SJCRH30 (cell line): ENCODE measurements around the gene AP5Z1. TPM values are rescaled to one million over a fixed set of nuclear protein-coding genes. Genes with fewer than 3 reads are reported as not detected.
A peak's percentile ranks its signal among the peaks of the same experiment; 100 is the strongest.
"Not testable (repeated sequence)": the region's sequence is repeated elsewhere in the genome, so short reads cannot be mapped to it uniquely, and the experiment has no call there.

Source experiments
- DNase-seq, 2 experiments: peaks; one replicate each; pipeline ENCODE4 v3.0.0-alpha.2; 2015 to 2020
- H3K27ac ChIP-seq: fragments of 250-450 bp; sonication (Bioruptor Pico); 2 replicates; pipeline ENCODE4 v1.5.1; 2020; ENCODE audit warnings: mild to moderate bottlenecking, moderate library complexity
- H3K27me3 ChIP-seq: fragments of 250-450 bp; sonication (Bioruptor Pico); 2 replicates; pipeline ENCODE4 v1.5.1; 2020; ENCODE audit warnings: mild to moderate bottlenecking, moderate library complexity
- H3K36me3 ChIP-seq: fragments of 250-450 bp; sonication (Bioruptor Pico); 2 replicates; pipeline ENCODE4 v1.5.1; 2020; ENCODE audit warnings: mild to moderate bottlenecking, moderate library complexity
- H3K4me1 ChIP-seq: fragments of 250-450 bp; sonication (Bioruptor Pico); 2 replicates; pipeline ENCODE4 v1.5.1; 2020; ENCODE audit warnings: mild to moderate bottlenecking, moderate library complexity
- H3K4me3 ChIP-seq: fragments of 250-450 bp; sonication (Bioruptor Pico); 2 replicates; pipeline ENCODE4 v1.5.1; 2020; ENCODE audit warnings: mild to moderate bottlenecking, moderate library complexity
- H3K9me3 ChIP-seq: fragments of 250-450 bp; sonication (Bioruptor Pico); replicated peaks from 2 replicates; pipeline ENCODE4 v1.5.1; 2020; ENCODE audit warnings: mild to moderate bottlenecking, moderate library complexity
- total RNA-seq: library from RNA; depleted of rRNA; stranded (reverse); fragments of >200 nt; shearing (Covaris generic); gene quantifications from 2 replicates; pipeline ENCODE4 v1.2.3, GENCODE V29; 2014

The AP5Z1 gene
- total RNA-seq, 1 experiment from 2014 or later: 13.6 TPM

GRCh38 chr7:4794171-4794570, 18.7 kb downstream of the AP5Z1 start:
- H3K27me3 ChIP-seq, H3K4me3 ChIP-seq, H3K27ac ChIP-seq, H3K9me3 ChIP-seq, H3K4me1 ChIP-seq, DNase-seq: not testable (repeated sequence)
- H3K36me3 ChIP-seq: peaks cover 12% of the 10 kb centered on the region

- Histone ChIP-seq H3K27me3 (no peaks in the 10 kb centered on the region), H3K27ac (no peak overlapping the region)
- DNase-seq: no peak
Measured at GRCh38 chr7:4794591-4795350, 19.3 kb downstream of the AP5Z1 start.

GRCh38 chr7:4796453-4796852, 21.0 kb downstream of the AP5Z1 start:
- H3K27ac ChIP-seq: no peak overlapping the region
- no peak for DNase-seq
- peaks cover 5% of the 10 kb centered on the region for H3K36me3 ChIP-seq
- H3K27me3 ChIP-seq: no peaks in the 10 kb centered on the region
- no peaks in the 10 kb centered on the region for H3K4me1 ChIP-seq
- no peak overlapping the region for H3K4me3 ChIP-seq
- H3K9me3 ChIP-seq: no peaks in the 10 kb centered on the region

More at GRCh38 chr7:4794591-4795350, 19.3 kb downstream of the AP5Z1 start:
- Histone ChIP-seq H3K4me1 (no peaks in the 10 kb centered on the region), H3K4me3 (no peak overlapping the region), H3K9me3 (no peaks in the 10 kb centered on the region), H3K36me3 (peaks cover 12% of the 10 kb centered on the region)

GRCh38 chr7:4797858-4798705, 22.7 kb downstream of the AP5Z1 start:
- peak; percentile 47 to 74 for DNase-seq
- Histone ChIP-seq H3K36me3 (no peaks in the 10 kb centered on the region), H3K9me3 (no peaks in the 10 kb centered on the region), H3K4me1 (no peaks in the 10 kb centered on the region), H3K4me3 (no peak overlapping the region), H3K27me3 (no peaks in the 10 kb centered on the region), H3K27ac (no peak overlapping the region)

- no peak overlapping the region for H3K27ac ChIP-seq
Measured at GRCh38 chr7:4798706-4799235, 23.3 kb downstream of the AP5Z1 start.

GRCh38 chr7:4799508-4800268, 24.3 kb downstream of the AP5Z1 start:
- no peaks in the 10 kb centered on the region for H3K9me3 ChIP-seq
- H3K27me3 ChIP-seq: no peaks in the 10 kb centered on the region
- H3K4me1 ChIP-seq: no peaks in the 10 kb centered on the region
- H3K36me3 ChIP-seq: no peaks in the 10 kb centered on the region
- H3K27ac ChIP-seq: no peak overlapping the region
- no peak overlapping the region for H3K4me3 ChIP-seq
- peak; percentile 35 to 38 for DNase-seq

More at GRCh38 chr7:4798706-4799235, 23.3 kb downstream of the AP5Z1 start:
- Histone ChIP-seq H3K36me3 (no peaks in the 10 kb centered on the region), H3K4me1 (no peaks in the 10 kb centered on the region), H3K27me3 (no peaks in the 10 kb centered on the region), H3K4me3 (no peak overlapping the region), H3K9me3 (no peaks in the 10 kb centered on the region)
- no peak for DNase-seq

GRCh38 chr7:4800487-4800886, 25.1 kb downstream of the AP5Z1 start:
- Histone ChIP-seq H3K4me3 (no peak overlapping the region), H3K36me3 (no peaks in the 10 kb centered on the region), H3K9me3 (no peaks in the 10 kb centered on the region), H3K4me1 (no peaks in the 10 kb centered on the region), H3K27me3 (no peaks in the 10 kb centered on the region), H3K27ac (no peak overlapping the region)
- no peak for DNase-seq

- no peak overlapping the region for H3K27ac ChIP-seq
- H3K4me1 ChIP-seq: no peaks in the 10 kb centered on the region
- no peak for DNase-seq
Measured at GRCh38 chr7:4800926-4801838, 25.8 kb downstream of the AP5Z1 start.

GRCh38 chr7:4801839-4802231, 26.4 kb downstream of the AP5Z1 start:
- Histone ChIP-seq H3K4me1 (no peaks in the 10 kb centered on the region), H3K9me3 (no peaks in the 10 kb centered on the region), H3K36me3 (no peaks in the 10 kb centered on the region), H3K27ac (no peak overlapping the region), H3K27me3 (0 out of 2 replicates have a peak, but pooled peaks cover 2% of the 10 kb centered on the region), H3K4me3 (no peak overlapping the region)
- DNase-seq: no peak

More at GRCh38 chr7:4800926-4801838, 25.8 kb downstream of the AP5Z1 start:
- H3K4me3 ChIP-seq: no peak overlapping the region
- no peaks in the 10 kb centered on the region for H3K9me3 ChIP-seq
- no peaks in the 10 kb centered on the region for H3K36me3 ChIP-seq
- no peaks in the 10 kb centered on the region for H3K27me3 ChIP-seq

- DNase-seq, H3K9me3 ChIP-seq, H3K36me3 ChIP-seq, H3K4me1 ChIP-seq, H3K27ac ChIP-seq, H3K27me3 ChIP-seq, H3K4me3 ChIP-seq: not testable (repeated sequence)
Measured at GRCh38 chr7:4802577-4802976, 27.2 kb downstream of the AP5Z1 start.

- DNase-seq: peak; percentile 43 to 45
- H3K27me3 ChIP-seq: 0 out of 2 replicates have a peak, but pooled peaks cover 6% of the 10 kb centered on the region
- no peak overlapping the region for H3K4me3 ChIP-seq
- H3K27ac ChIP-seq: no peak overlapping the region
- no peaks in the 10 kb centered on the region for H3K4me1 ChIP-seq
- H3K36me3 ChIP-seq: no peaks in the 10 kb centered on the region
- no peaks in the 10 kb centered on the region for H3K9me3 ChIP-seq
Measured at GRCh38 chr7:4803397-4804241, 28.2 kb downstream of the AP5Z1 start.

GRCh38 chr7:4805110-4805983, 29.9 kb downstream of the AP5Z1 start:
- Histone ChIP-seq H3K27me3 (0 out of 2 replicates have a peak, but pooled peaks cover 6% of the 10 kb centered on the region), H3K4me1 (no peaks in the 10 kb centered on the region), H3K36me3 (no peaks in the 10 kb centered on the region), H3K9me3 (no peaks in the 10 kb centered on the region), H3K27ac (no peak overlapping the region), H3K4me3 (no peak overlapping the region)
- no peak for DNase-seq
